A549 (cell line): ENCODE data around the gene RNF152. TPM values are rescaled to one million over a fixed set of nuclear protein-coding genes. Genes with fewer than 3 reads are reported as not detected.

Experiments used
- ATAC-seq, 2 experiments: fragments of 200-7000 bp in 1 of 2; fragments of >200 bp in 1 of 2; cut with Nextera tagmentation in 1 of 2; cut with Tn5 transposase in 1 of 2; 3 replicates each; pipeline versions ENCODE4 v1.8.0 to v1.9.1; 2018 to 2020; ENCODE audit warnings: mild to moderate bottlenecking in 1 of 2, moderate library complexity in 1 of 2
- CTCF ChIA-PET: fragments of 300-600 bp; sonication (Branson Sonifier 250); formaldehyde crosslinking; extraction: SDS; loops from one replicate; lab custom pipeline; 2021; ENCODE audit warnings: antibody characterized with exemption, inconsistent platforms; lab: Yijun Ruan, JAX
- POLR2A ChIA-PET: fragments of 350-600 bp; formaldehyde crosslinking; extraction: SDS; loops from one replicate; lab custom pipeline; 2021; ENCODE audit warnings: antibody characterized with exemption, inconsistent platforms; lab: Yijun Ruan, JAX
- DNase-seq, 2 experiments: peaks; one replicate each; pipeline versions ENCODE4 v3.0.0 to v3.0.0-alpha.2; 2011 to 2016; ENCODE audit warnings: low read depth in 1 of 2, low spot score in 1 of 2
- FAIRE-seq: peaks from 2 replicates; lab custom pipeline; 2011; peaks lifted over from hg19 to GRCh38; lab: Jason Lieb, UNC
- H3K27ac ChIP-seq, 2 experiments: fragments of >200 bp; sonication (Bioruptor Twin); formaldehyde crosslinking; 3 replicates each; pipeline ENCODE4 v1.5.1; 2016 to 2017
- H3K4me1 ChIP-seq: fragments of >200 bp; sonication (Bioruptor Twin); formaldehyde crosslinking; 3 replicates; pipeline ENCODE4 v1.6.1; 2016
- H3K4me2 ChIP-seq: fragments of >200 bp; sonication (Bioruptor Twin); formaldehyde crosslinking; 3 replicates; pipeline ENCODE4 v1.6.1; 2016
- H3K4me3 ChIP-seq: fragments of >200 bp; sonication (Bioruptor Twin); formaldehyde crosslinking; 3 replicates; pipeline ENCODE4 v1.5.1; 2016
- H3K9me3 ChIP-seq: fragments of >200 bp; sonication (Bioruptor Twin); formaldehyde crosslinking; 3 replicates; pipeline ENCODE4 v1.6.1; 2016
- CBX2 ChIP-seq: fragments of 200-600 bp; sonication (generic); IDR thresholded peaks from 2 replicates; pipeline ENCODE4 v1.6.1; 2016; ENCODE audit warnings: low read depth, mild to moderate bottlenecking, borderline replicate concordance
- CBX8 ChIP-seq: fragments of 200-600 bp; sonication (generic); IDR thresholded peaks from 2 replicates; pipeline ENCODE4 v1.6.1; 2016
- CHD4 ChIP-seq: fragments of 200-600 bp; sonication (generic); IDR thresholded peaks from 2 replicates; pipeline ENCODE4 v1.6.1; 2016; ENCODE audit warnings: antibody characterized with exemption, mild to moderate bottlenecking, borderline replicate concordance
- E2F6 ChIP-seq: IDR thresholded peaks from 2 replicates; pipeline ENCODE4 v1.6.1; 2012; ENCODE audit warnings: low read depth, borderline replicate concordance
- EHMT2 ChIP-seq: fragments of 200-600 bp; sonication (generic); IDR thresholded peaks from 2 replicates; pipeline ENCODE4 v1.6.1; 2016; ENCODE audit warnings: antibody characterized with exemption, low read depth, mild to moderate bottlenecking, moderate library complexity
- ELK1 ChIP-seq: fragments of 150-350 bp; IDR thresholded peaks from 2 replicates; pipeline ENCODE4 v1.6.1; 2014; ENCODE audit warnings: low read depth, mild to moderate bottlenecking, low read length
- FOSB ChIP-seq: fragments of 250-450 bp; sonication (Bioruptor Pico); IDR thresholded peaks from 2 replicates; pipeline ENCODE4 v1.5.0; 2020; ENCODE audit warnings: mild to moderate bottlenecking, moderate library complexity
- FOSL2 ChIP-seq, 2 experiments: fragments of 450-650 bp in 1 of 2; fragments of >200 bp in 1 of 2; sonication (Bioruptor Twin) in 1 of 2; formaldehyde crosslinking; IDR thresholded peaks; 2 replicates each; pipeline versions ENCODE4 v1.5.0 to v1.6.1; 2016 to 2020; ENCODE audit warnings: mild to moderate bottlenecking in 1 of 2, moderate library complexity in 1 of 2
- HDAC2 ChIP-seq: fragments of 200-600 bp; sonication (generic); IDR thresholded peaks from 2 replicates; pipeline ENCODE4 v1.6.1; 2016
- HEYL ChIP-seq: fragments of 250-450 bp; sonication (Bioruptor Pico); IDR thresholded peaks from 2 replicates; pipeline ENCODE4 v1.8.0; 2021; ENCODE audit warnings: mild to moderate bottlenecking, moderate library complexity
- HMGXB4 ChIP-seq: fragments of 250-450 bp; sonication (Bioruptor Pico); IDR thresholded peaks from 2 replicates; pipeline ENCODE4 v1.5.0; 2021; ENCODE audit warnings: mild to moderate bottlenecking, moderate library complexity, borderline replicate concordance
- JUNB ChIP-seq: fragments of >200 bp; sonication (Bioruptor Twin); formaldehyde crosslinking; IDR thresholded peaks from 2 replicates; pipeline ENCODE4 v1.6.1; 2016
- MAZ ChIP-seq: fragments of 150-350 bp; IDR thresholded peaks from 2 replicates; pipeline ENCODE4 v1.6.1; 2014; ENCODE audit warnings: antibody characterized with exemption, low read depth, low read length, borderline replicate concordance
- NR3C1 ChIP-seq: fragments of >200 bp; sonication (Bioruptor Twin); formaldehyde crosslinking; IDR thresholded peaks from 3 replicates; pipeline ENCODE4 v1.6.1; 2017
- PHF8 ChIP-seq: fragments of 200-600 bp; sonication (generic); IDR thresholded peaks from 2 replicates; pipeline ENCODE4 v1.6.1; 2016; ENCODE audit warnings: low read depth, mild to moderate bottlenecking, antibody characterized with exemption, moderate library complexity, borderline replicate concordance
- POLR2AphosphoS2 ChIP-seq: conservative IDR thresholded peaks from 2 replicates; pipeline ENCODE4 v1.6.1; 2012; ENCODE audit warnings: low read length, improper control_type of control experiment, inconsistent platforms
- RFX5 ChIP-seq: fragments of 450-650 bp; IDR thresholded peaks from 2 replicates; pipeline ENCODE4 v1.7.1; 2014; ENCODE audit warnings: antibody characterized with exemption, mild to moderate bottlenecking, moderate library complexity
- USF2 ChIP-seq: fragments of 450-650 bp; IDR thresholded peaks from 2 replicates; pipeline ENCODE4 v1.6.1; 2014; ENCODE audit warnings: antibody characterized with exemption
- WGBS: methylation state at CpG from one replicate; pipeline ENCODE4 v1.1.6; 2017; ENCODE audit errors: missing lambda C conversion rate; 5-methylcytosine and 5-hydroxymethylcytosine counted together
- polyA plus RNA-seq, 4 experiments: library from polyadenylated mRNA; depleted of rRNA in 3 of 4; stranded (reverse); fragments of >200 nt; fragmentation: RNase III in 1 of 4; extraction: RNeasy Plus Mini Kit Qiagen cat#74134 plus additional on column Dnase treatment in 1 of 4; gene quantifications; 2 replicates in 3 of 4; 3 replicates in 1 of 4; pipeline ENCODE4 v1.2.3, GENCODE V29; 2011 to 2017

The RNF152 gene
- polyA plus RNA-seq, 2 of the 4 experiments (the other 2 are of a cell fraction): 0.12 TPM; not detected in 1

- no peak overlapping the region for H3K27ac ChIP-seq
- DNase-seq: no peak
- WGBS: 63% methylated on average over 5 of the region's 6 CpGs
- H3K4me2 ChIP-seq: no peak overlapping the region
- ChIA-PET POLR2A (no interaction called here), CTCF (no interaction called here)
- ATAC-seq: no peak
- TF ChIP-seq NR3C1: no peak
- TF ChIP-seq CHD4: no peak
- no peak for TF ChIP-seq MAZ
- TF ChIP-seq EHMT2: no peak
- no peak for TF ChIP-seq ELK1
- no peaks in the 10 kb centered on the region for H3K9me3 ChIP-seq
- no peak overlapping the region for H3K4me3 ChIP-seq
- no peak for FAIRE-seq
- H3K4me1 ChIP-seq: no peaks in the 10 kb centered on the region
Measured at GRCh38 chr18:61887838-61888237, 5.0 kb downstream of the RNF152 start.

GRCh38 chr18:61883547-61883946 lies 9.3 kb downstream of the RNF152 start:
- no peak for TF ChIP-seq CBX8
- no peak for TF ChIP-seq FOSB (CRISPR knock-in tag)
- TF ChIP-seq CBX2: no peak
- TF ChIP-seq HEYL: no peak
- no peak for TF ChIP-seq E2F6
- TF ChIP-seq RFX5: no peak
- TF ChIP-seq JUNB: no peak
- no peak for TF ChIP-seq FOSL2 (IDR thresholded peaks at IDR 0.05)
- no peak for TF ChIP-seq FOSL2 (CRISPR knock-in tag; IDR thresholded peaks at IDR 0.05)
- no peak for TF ChIP-seq HMGXB4
- TF ChIP-seq ELK1: no peak
- TF ChIP-seq POLR2AphosphoS2: no peak
- TF ChIP-seq USF2: no peak
- no peak for TF ChIP-seq HDAC2
- TF ChIP-seq PHF8: no peak
- DNase-seq (no peak), ATAC-seq (no peak), FAIRE-seq (no peak)
- ChIA-PET CTCF (no interaction called here), POLR2A (no interaction called here)
- Histone ChIP-seq H3K27ac (no peak overlapping the region), H3K4me2 (no peak overlapping the region), H3K4me3 (no peak overlapping the region), H3K4me1 (no peaks in the 10 kb centered on the region), H3K9me3 (no peaks in the 10 kb centered on the region)
- 28% methylated on average over 2 of the region's 2 CpGs for WGBS
